Fibroblast of gingiva (primary cell): Measurements from ENCODE around the gene NDC1.
A peak's percentile ranks its signal among the peaks of the same experiment; 100 is the strongest.
"Not testable (repeated sequence)": the region's sequence is repeated elsewhere in the genome, so short reads cannot be mapped to it uniquely, and the experiment has no call there.

Experiments used
- DNase-seq: peaks from one replicate; pipeline ENCODE4 v3.0.0-alpha.2; 2011; ENCODE audit warnings: low read depth

The NDC1 gene, protein sequence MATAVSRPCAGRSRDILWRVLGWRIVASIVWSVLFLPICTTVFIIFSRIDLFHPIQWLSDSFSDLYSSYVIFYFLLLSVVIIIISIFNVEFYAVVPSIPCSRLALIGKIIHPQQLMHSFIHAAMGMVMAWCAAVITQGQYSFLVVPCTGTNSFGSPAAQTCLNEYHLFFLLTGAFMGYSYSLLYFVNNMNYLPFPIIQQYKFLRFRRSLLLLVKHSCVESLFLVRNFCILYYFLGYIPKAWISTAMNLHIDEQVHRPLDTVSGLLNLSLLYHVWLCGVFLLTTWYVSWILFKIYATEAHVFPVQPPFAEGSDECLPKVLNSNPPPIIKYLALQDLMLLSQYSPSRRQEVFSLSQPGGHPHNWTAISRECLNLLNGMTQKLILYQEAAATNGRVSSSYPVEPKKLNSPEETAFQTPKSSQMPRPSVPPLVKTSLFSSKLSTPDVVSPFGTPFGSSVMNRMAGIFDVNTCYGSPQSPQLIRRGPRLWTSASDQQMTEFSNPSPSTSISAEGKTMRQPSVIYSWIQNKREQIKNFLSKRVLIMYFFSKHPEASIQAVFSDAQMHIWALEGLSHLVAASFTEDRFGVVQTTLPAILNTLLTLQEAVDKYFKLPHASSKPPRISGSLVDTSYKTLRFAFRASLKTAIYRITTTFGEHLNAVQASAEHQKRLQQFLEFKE

DNA sequence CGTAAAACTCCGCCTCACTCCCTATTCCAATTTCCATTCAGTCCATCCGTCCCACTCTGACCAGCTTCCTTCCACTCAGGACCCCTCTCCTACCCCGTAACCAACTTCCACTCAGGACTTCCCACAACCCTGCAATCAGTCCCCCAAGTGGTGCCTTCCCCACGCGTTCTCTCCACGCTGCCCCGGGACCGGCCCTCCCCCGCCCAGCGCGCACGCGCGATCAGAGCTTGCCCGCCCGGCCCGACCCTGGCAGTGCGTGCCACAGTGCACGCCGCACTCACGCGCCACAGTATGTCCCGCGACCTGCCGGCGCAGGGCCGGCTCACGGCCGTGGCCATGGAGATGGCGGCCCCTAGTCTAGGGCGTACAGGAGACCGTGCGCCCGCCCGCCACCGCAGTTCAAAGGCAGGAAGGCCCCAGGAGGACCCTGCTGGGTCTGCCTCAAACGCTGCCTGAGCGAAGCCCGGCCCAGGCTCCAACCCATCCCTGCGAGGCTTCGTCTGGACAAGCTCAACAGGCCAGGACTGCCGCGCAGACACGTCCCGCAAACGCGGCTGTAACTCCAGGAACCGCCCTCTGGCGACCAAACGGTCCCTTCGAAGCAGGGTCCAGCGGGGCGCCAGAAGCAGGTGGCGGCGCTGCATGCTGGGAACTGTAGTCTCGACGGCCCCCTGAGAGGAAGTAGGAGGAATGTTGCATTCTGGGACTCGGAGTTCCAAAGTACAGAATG, at the start of gene NDC1:
Gene NDC1 (minus strand): TSS at position 373 of the 730 bp plus-strand sequence. CDS start 35 bp downstream, at position 338.
- DNase-seq, result peak; percentile 92

DNA sequence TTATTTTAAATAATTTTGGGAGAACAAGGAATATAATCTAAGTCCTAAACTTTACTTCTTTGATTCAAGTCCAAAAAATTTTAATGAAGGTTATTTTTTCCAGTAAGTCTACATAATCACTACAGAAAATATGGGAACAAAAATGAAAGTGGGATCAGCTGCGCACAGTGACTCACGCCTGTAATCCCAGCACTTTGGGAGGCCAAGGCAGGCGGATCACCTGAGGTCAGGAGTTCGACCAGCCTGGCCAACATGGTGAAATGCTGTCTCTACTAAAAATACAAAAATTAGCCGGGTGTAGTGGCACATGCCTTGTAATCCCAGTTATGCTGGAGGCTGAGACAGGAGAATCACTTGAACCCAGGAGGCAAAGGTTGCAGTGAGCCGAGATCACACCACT, 45.5 kb upstream of the NDC1 start:
- not testable (repeated sequence) for DNase-seq

DNA sequence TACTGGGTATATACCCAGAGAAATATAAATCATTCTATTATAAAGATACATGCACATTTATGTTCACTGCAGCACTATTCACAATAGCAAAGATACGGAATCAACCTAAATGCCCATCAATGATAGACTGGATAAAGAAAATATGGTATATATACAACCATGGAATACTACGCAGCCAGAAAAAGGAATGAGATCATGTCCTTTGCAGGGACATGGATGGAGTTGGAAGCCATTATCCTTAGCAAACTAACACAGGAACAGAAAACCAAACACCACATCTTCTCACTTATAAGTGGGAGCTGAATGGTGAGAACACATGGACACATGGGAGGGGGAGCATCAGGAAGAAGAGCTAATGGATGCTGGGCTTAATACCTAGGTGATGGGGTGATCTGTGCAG, 43.8 kb upstream of the NDC1 start:
- DNase-seq, result not testable (repeated sequence)

DNA sequence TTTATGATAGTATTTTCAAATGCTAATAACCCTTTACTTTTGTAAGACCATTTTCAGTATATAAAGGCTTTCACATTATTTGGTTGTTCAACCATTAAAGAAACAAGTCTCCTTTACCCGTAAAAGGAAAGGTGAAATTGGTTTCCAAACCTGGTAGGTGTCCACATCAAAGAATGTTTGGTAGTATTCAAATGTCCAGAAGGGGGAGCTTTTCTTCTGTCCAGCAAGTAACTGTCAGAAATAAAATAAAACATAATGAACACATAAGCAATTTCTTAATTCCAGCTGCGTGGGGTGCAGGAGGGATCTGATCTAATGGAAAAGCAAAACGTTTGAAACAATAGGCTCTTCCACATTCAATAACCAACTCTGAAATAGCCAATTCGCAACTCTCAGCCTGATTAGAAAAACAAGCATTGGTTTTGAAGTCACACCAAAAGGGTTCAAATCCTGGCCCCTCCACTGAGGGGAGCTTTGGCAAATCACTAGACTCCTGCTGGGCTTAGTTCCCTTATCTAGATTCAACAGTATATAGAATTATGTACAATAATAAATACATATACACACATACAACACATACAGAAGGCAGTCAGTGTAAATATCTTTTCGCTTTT, 40.5 kb upstream of the NDC1 start:
- DNase-seq, result peak; percentile 64

DNA sequence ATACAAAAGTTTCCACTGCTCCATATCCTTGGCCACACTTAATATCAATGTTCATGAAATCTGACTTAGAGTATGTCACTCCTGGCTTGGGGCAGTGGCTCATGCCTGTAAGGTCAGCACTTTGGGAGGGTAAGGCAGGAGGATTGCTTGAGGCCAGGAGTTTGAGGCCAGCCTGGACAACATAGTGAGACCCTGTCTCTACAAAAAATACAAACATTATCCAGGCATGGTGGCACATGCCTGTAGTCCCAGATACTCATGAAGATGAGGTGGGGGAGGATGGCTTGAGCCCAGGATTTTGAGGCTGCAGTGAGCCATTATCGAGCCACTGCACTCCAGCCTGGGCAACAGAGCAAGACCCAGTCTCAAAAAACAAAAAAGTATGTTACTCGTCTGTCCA, 37.1 kb upstream of the NDC1 start:
- DNase-seq, result not testable (repeated sequence)

DNA sequence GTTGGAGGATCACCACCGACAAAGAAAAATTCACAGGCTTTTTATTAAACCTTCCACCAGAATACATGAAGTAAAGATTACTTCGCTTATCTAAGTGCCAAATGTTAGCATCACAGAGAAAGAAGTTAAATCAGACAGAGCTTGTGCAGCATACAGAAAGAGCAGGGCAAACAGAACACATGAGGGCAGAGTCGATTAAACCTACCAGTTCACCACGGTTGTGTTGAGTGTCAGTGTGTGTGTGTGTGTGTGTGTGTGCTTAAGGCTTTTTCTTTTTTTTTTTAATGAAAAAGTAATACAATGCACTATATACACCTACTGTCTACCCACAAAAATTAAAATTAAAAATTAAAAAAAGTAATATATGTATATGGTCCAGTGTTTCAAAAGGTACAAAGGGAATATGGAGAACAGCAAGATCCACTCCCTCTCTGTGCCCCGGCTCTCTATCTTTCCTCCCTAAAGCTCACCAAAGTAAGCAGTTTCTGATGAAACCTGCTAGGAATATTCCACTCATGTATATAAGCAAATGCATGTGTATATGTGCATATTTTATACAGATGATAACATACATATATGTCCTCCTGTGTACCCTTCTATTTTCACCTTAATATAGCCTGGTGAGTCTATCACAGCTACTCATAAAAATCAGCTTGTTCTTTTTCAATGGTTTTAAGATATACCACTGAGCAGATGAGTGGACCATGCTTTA, 33.8 kb upstream of the NDC1 start:
- no peak for DNase-seq

DNA sequence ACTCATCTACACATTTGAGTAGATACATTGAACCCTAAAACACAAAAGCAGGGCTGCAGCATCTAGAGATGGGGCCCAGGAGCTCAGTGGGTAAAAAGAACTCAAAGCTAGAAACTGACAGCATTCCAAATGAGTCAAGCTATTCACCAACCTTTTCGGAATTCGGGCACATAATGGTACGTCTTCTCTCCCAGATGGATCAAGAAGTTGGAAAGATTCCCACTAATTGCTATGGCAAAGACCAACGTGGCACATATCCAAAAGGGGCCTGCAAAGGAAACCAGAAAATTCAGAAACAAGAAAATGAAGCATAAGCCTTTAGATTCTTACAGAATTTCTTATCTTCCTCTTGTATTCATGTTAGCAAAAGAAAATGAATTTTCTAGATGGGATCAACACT, 33.1 kb upstream of the NDC1 start:
- no peak for DNase-seq

DNA sequence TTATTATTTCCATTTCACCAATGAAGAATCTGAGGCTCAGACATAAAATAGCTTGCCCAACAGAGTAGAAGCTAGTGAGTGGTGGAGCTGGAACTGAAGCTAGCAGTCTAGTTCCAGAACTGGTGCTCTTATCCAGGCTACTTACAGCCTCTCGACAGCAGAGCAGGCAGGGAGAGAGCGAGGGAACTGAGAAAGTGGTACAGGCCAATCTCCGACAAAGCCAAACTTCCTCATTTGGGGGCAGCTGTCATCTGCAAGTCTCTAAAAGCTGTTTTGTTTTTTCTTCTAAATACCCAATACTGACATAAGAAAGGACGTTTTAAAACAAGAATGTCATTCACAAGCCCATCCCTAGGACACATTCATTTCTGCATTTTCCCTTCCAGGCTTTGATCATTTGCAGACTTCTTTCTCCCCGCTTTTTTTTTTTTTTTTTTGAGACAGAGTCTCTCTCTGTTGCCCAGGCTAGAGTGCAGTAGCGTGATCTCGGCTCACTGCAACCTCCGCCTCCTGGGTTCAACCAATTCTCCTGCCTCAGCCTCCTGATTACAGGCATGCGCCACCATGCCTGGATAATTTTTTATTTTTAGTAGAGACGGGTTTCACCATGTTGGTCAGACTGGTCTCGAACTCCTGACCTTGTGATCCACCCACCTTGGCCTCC, 31.5 kb upstream of the NDC1 start:
- no peak for DNase-seq

DNA sequence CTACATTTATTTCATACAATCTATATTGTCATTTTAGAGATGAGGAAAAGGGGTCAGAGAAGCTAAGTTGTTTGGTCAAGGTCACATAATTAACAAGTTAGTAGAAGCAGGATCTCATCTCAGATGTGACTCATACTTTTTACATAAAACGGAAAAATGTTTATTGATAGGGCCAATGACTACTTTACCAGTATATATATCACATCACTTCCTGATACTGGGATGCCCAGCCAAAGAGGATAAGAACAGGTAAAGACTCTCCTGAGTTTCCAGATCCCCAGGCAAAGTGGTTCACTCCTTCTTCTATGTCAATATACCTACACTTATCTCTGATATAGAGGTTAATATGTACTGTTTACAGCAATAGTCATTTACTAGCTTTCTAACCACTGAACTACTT, 30.5 kb upstream of the NDC1 start:
- no peak for DNase-seq

DNA sequence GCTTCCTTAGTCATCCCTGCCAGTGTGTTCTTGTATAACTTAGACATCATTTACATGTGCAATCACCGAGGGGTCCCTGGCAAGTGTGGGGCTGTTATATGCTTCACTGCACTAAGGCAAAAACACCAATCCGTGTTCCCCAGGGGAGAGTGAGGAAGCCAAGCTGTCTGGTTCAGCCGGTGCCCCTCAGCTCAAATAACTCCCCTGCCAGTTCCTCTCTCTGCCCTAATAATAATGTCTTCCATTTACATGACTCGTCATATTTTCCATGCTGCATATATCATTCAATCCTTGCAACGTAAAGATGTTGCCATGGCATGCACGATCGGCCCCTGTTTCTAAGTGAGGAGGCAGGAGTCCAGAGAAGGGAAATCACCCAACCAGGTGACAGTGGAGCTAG, 24.4 kb upstream of the NDC1 start:
- DNase-seq, result no peak

DNA sequence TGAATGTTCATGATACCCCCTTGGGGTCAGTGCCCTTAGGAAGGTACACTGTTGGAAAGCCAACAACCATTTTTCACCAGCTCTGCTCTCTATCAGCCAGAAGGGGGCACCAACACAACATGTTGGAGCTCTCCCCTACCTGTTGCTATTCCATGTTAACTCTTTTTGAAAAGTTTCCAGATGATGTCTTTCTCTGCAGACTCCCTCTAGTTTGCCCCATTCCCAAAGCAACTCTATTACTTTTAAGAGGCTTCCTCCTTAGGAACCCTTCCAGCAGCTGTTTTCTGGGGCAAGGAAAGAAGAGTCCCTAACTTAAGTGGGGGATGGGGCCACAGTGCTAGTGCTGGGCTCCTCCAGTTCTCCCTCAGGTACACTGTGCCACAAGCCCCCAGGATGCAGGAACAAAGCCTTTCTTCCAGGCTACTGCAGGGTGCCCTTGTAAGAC, 22.9 kb upstream of the NDC1 start:
- DNase-seq, result peak; percentile 18

DNA sequence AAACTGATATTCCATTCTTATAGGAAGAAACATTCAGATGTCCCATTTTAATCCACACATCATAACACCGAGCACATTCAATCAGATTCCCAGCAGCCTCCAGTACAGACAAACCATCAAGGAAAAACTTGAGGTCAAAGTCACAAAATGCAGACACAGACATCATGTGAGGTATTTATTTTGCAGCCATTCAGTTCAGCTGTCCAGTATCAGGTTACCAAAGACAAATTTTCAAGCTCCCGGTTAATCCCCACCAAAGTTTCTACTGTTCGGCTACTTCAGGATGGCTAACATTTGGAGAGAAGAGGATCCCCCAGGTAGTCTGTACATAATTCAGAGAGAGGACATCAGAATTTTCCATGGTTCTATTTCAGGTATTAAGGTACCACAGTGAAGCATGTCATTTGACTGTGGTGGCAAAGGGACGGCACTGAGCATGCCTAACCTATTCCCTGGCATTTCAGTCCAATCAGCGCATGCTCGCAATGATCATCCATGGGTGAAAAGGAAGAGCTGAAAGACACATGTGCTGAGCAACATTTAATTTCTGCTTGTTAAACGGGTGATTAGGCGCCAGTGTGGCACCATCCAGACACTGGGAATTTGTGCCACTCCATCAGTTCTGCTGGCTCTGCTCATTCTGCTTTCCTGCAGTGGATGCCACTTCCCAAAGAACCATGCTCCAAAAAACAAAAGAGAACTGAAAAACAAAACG, 13.6 kb upstream of the NDC1 start:
- DNase-seq, result no peak

DNA sequence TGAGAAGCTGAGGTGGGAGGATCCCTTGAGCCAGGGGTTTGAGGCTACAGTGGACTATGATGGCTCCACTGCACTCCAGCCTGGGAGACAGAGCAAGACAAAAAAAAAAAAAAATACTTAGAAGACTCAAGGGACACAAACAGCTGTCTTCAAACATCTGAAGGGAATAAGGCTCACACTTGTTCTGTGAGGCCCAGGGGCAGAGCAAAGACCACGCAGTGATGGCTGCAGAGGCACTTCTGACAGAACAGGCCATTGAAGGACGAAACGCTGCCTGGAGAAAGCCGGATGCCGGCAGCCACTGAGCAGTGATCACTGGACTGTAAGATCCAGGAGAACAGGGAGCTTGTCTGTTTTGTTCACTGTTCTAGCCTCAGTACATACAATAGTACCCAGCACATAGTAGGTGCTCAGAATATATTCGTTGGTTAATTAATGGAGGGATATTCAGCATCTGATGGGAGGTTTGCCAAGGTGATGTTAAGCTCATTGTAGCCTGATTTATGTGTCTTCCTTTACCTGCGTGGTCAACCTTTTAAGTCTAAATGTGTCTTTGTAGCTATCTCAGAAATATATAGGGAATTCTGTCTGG, 12.1 kb upstream of the NDC1 start:
- no peak for DNase-seq

DNA sequence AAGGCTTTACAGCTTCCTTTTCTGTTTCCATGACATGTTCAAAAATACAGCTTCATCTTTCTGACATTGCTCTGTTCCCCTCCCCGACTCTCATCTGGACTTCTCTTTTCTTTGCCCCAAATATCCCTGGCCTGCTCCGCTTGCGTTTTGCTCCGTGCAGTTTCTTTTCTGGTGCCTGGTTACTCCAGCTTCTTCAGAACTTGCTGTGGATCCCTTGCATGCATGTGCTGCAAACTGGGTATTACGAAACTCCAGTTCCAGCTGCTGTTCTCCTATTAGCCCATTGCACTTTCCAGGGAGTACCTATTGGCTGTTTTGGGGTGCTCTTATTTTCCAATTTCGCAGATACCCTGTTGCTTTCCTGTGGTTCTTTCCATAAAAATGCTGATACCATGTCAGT, 9.9 kb upstream of the NDC1 start:
- no peak for DNase-seq

DNA sequence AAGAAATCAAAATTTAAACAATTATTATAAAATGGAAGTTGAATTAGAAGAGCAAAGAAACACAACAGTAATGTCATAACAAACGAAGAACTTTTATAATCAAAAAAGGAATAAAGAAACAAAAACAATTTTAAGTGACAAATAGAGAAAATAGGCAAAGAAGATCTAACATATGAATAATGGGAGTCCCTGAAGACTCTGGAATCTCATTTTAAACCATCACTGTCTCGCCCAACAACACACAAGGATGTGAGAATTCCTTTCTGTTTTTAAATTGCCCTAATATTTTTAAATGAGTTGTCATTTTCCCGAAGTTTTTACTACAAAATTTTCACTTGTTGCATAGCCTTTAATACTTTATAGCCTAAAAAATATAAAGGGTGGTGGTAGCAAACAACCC, 4.3 kb upstream of the NDC1 start:
- no peak for DNase-seq

DNA sequence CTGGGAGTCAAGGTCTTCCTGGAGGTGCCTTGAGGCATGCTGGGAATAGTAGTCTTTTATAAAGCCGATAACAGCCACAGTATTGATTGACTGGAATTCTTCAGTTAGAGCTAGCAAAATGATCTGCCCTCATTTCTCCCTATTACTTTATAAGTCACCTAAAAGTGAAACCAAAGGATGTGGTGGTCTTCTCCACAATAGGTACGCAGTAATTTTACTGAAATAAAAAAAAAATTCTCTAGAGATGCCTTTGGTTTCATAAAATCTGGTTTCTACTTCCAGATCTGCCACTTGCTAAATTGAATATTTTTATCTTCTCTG, 518 bp upstream of the NDC1 start:
- no peak for DNase-seq

DNA sequence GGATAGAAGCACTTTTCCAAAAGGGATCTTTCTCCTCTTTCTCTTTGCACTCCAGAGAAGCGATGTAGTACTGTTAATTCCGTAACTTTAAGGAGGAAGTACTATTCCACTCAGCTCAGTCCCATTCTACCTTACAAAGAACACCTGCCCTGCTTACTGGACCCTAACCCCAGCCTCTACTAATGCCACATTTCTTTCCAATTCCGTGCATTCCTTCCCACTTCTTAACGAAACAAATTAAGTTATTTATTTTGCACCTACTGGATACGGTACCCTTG, 511 bp downstream of the NDC1 start:
- DNase-seq, result no peak

DNA sequence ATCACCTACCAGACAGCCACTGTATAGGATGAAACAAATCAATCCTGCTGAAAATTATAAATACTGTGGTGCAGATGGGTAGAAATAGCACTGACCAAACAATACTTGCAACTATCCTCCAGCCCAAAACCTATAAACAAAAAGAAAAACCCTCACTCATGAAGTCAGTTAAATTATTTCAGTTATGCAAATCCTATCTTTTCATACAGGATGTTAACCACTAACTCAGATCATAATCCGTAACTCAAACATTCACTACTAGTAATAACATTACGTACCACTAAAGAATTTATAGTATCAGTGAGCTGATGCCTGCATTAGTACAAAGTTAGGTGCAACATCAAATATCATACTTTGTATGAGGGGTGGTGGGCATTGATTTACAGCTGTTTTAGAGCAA, 2.6 kb downstream of the NDC1 start:
- no peak for DNase-seq

DNA sequence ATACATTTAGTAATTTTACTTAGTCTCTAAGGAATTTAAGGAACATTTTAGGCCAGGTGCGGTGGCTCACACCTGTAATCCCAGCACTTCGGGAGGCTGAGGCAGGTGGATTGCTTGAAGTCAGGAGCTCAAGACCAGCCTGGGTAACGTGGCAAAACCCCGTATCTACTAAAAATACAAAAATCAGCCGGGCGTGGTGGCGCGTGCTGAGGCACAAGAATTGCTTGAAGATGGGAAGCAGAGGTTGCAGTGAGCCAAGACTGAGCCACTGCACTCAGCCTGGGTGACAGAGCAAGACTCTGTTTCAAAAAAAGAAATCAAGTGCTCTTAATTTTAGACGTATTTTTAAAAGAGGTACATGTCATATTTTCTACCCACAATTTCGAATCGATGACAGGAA, 3.3 kb downstream of the NDC1 start:
- DNase-seq, result no peak

DNA sequence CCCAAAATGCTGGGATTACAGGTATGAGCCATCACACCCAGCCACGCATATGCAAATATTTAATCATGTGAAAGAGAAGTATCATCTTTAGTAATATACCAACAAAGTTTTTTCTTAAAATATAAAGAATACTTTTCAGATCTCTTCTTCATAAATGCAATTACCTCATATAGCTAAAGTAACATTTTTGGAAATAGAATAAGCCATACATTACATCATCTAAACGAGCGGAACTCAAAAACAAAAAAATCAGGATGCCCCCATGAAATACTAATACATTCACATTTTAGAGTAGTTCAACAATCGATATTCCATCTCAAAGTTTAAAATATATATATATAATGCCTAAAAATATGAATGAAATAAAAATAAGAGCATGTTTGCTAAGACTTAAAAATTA, 4.7 kb downstream of the NDC1 start:
- no peak for DNase-seq

DNA sequence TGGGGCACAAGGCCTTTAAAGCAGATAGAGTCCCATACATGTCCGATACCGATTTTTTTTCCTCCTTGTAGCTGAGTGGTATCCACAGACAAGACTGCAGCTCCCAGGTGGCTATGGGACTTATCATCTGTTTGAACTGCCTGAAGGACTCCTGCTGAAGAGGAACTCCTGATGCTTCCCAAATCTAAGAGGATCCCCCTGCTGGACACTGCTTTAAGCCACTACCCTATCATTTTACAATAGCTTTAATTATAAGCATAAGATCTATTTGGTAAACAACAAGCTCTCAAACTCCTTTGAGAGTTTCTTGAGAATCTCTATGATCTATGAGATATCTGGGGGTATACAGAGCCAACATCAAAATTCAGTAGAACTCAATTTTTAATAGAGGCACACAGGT, 11.7 kb downstream of the NDC1 start:
- DNase-seq, result peak; percentile 56
